ENCODE data around the gene RBCK1.

- TF ChIP-seq CTCF (IDR thresholded peaks at IDR 0.05), result no peak
- no peak for TF ChIP-seq POLR2A (IDR thresholded peaks at IDR 0.05)
Observed at GRCh38 chr20:434221-434620, 26.1 kb downstream of the RBCK1 start.
